ENCODE data around the gene FBXW7.

GRCh38 chr4:152390216-152390615 lies 145.7 kb downstream of the FBXW7 start:
- TF ChIP-seq POLR2AphosphoS5 (IDR thresholded peaks at IDR 0.05) (no peak), CTCF (IDR thresholded peaks at IDR 0.05) (no peak), POLR2A (IDR thresholded peaks at IDR 0.05) (no peak)
